GM12878 (cell line): ENCODE data around the gene CTNNA1. TPM values are rescaled to one million over a fixed set of nuclear protein-coding genes. Genes with fewer than 3 reads are reported as not detected.

Experiments
- ATAC-seq: fragments of 200-7000 bp; cut with Tn5 transposase; 3 replicates; pipeline ENCODE4 v1.9.1; 2020; ENCODE audit warnings: mild to moderate bottlenecking, moderate library complexity
- BruUV-seq: library from RNA; stranded (reverse); fragments of 400-500 nt; replicated peaks from 2 replicates; lab custom pipeline; 2021; lab: Mats Ljungman, UMichigan
- CTCF ChIA-PET: fragments of 300-600 bp; sonication (Branson Sonifier 250); formaldehyde crosslinking; extraction: SDS; loops from one replicate; lab custom pipeline; 2021; ENCODE audit warnings: inconsistent platforms; lab: Yijun Ruan, JAX
- POLR2A ChIA-PET: fragments of 350-600 bp; formaldehyde crosslinking; extraction: SDS; loops from one replicate; lab custom pipeline; 2021; ENCODE audit warnings: inconsistent platforms; lab: Charles Lee
- RAD21 ChIA-PET: fragments of 300-600 bp; sonication (Branson Sonifier 250); formaldehyde crosslinking; loops from one replicate; lab custom pipeline; 2023; ENCODE audit warnings: antibody characterized with exemption; ENCODE audit not compliant: unreplicated experiment; lab: Charles Lee
- SMC1A ChIA-PET: fragments of 300-600 bp; sonication (Branson Sonifier 250); formaldehyde crosslinking; loops from one replicate; lab custom pipeline; 2023; ENCODE audit not compliant: unreplicated experiment, uncharacterized antibody; lab: Charles Lee
- DNase-seq: peaks from one replicate; pipeline ENCODE4 v3.0.0-alpha.2; 2011; ENCODE audit warnings: low read depth, low spot score
- FAIRE-seq: peaks from 3 replicates; lab custom pipeline; 2011; peaks lifted over from hg19 to GRCh38; lab: Jason Lieb, UNC
- H2AFZ ChIP-seq: 2 replicates; pipeline ENCODE4 v1.6.0; 2011; ENCODE audit warnings: low read depth, low read length, control low read depth; ENCODE audit not compliant: control insufficient read depth
- H3K27ac ChIP-seq: 2 replicates; pipeline ENCODE4 v1.5.1; 2011; ENCODE audit warnings: control low read depth; ENCODE audit not compliant: control insufficient read depth, insufficient read depth
- H3K27me3 ChIP-seq, 2 experiments: replicated peaks in 1 of 2; 2 replicates each; pipeline versions ENCODE4 v1.6.0 to v1.6.1; 2011; ENCODE audit warnings: low read length in 1 of 2; ENCODE audit not compliant: control insufficient read depth in 2 of 2, insufficient read depth in 2 of 2
- H3K36me3 ChIP-seq, 2 experiments: 2 replicates each; pipeline ENCODE4 v1.5.1; 2011; ENCODE audit warnings: low read length in 1 of 2; ENCODE audit not compliant: control insufficient read depth in 2 of 2, insufficient read depth in 2 of 2
- H3K4me1 ChIP-seq: 2 replicates; pipeline ENCODE4 v1.6.1; 2011; ENCODE audit warnings: mild to moderate bottlenecking, low read length, moderate library complexity, mixed read lengths; ENCODE audit not compliant: control insufficient read depth, insufficient read depth
- H3K4me2 ChIP-seq: 2 replicates; pipeline ENCODE4 v1.6.0; 2011; ENCODE audit warnings: control low read depth; ENCODE audit not compliant: control insufficient read depth, insufficient read depth
- H3K4me3 ChIP-seq: fragments of 200-600 bp; sonication (generic); 2 replicates; pipeline ENCODE4 v1.5.1; 2016
- H3K79me2 ChIP-seq: 2 replicates; pipeline ENCODE4 v1.6.0; 2011; ENCODE audit warnings: low read length; ENCODE audit not compliant: control insufficient read depth, insufficient read depth
- H3K9ac ChIP-seq: 2 replicates; pipeline ENCODE4 v1.8.0; 2011; ENCODE audit warnings: low read length, control low read depth, mixed read lengths; ENCODE audit not compliant: control insufficient read depth, insufficient read depth
- H3K9me3 ChIP-seq: replicated peaks from 3 replicates; pipeline ENCODE4 v1.5.1; 2011; ENCODE audit warnings: mild to moderate bottlenecking, low read length; ENCODE audit not compliant: control insufficient read depth, insufficient read depth
- H4K20me1 ChIP-seq: 2 replicates; pipeline ENCODE4 v1.6.0; 2011; ENCODE audit not compliant: control insufficient read depth, insufficient read depth
- ATF7 ChIP-seq: fragments of 450-650 bp; IDR thresholded peaks from 2 replicates; pipeline ENCODE4 v1.6.1; 2016; ENCODE audit warnings: low read depth, mild to moderate bottlenecking
- BMI1 ChIP-seq: fragments of 450-650 bp; IDR thresholded peaks from 2 replicates; pipeline ENCODE4 v1.6.1; 2016; ENCODE audit warnings: mild to moderate bottlenecking, moderate library complexity, borderline replicate concordance
- CBX3 ChIP-seq: fragments of 200-600 bp; sonication (generic); IDR thresholded peaks from 2 replicates; pipeline ENCODE4 v1.6.1; 2016; ENCODE audit warnings: low read depth, borderline replicate concordance
- CUX1 ChIP-seq: IDR thresholded peaks from 2 replicates; pipeline ENCODE4 v1.6.1; 2012; ENCODE audit warnings: improper control_type of control experiment, low read depth, low read length; ENCODE audit not compliant: insufficient replicate concordance
- EZH2 ChIP-seq: IDR thresholded peaks from 2 replicates; pipeline ENCODE4 v1.6.1; 2012; ENCODE audit warnings: low read depth, mild to moderate bottlenecking, control low read depth, inconsistent platforms, low read length, borderline replicate concordance; ENCODE audit not compliant: control insufficient read depth
- FOS ChIP-seq: IDR thresholded peaks from 3 replicates; pipeline ENCODE4 v1.6.1; 2011; ENCODE audit warnings: borderline replicate concordance; ENCODE audit not compliant: insufficient read length; ENCODE audit errors: extremely low read depth
- JUND ChIP-seq: IDR thresholded peaks from 2 replicates; pipeline ENCODE4 v1.6.1; 2012; ENCODE audit warnings: low read depth, mild to moderate bottlenecking, low read length, improper control_type of control experiment, moderate library complexity
- NFIC ChIP-seq: IDR thresholded peaks from 2 replicates; pipeline ENCODE4 v1.6.1; 2012; ENCODE audit warnings: low read depth, mild to moderate bottlenecking, inconsistent platforms, low read length, moderate library complexity
- WGBS: methylation state at CpG from one replicate; pipeline ENCODE4 v1.1.6; 2016; ENCODE audit warnings: low lambda C conversion rate; ENCODE audit not compliant: insufficient replicate concordance, insufficient coverage; ENCODE audit errors: missing lambda C conversion rate; 5-methylcytosine and 5-hydroxymethylcytosine counted together
- in situ Hi-C: fragments of 300-500 bp; cut with MboI; formaldehyde crosslinking; loops from 9 replicates; pipeline ENCODE4 v1.14.3; 2018; ENCODE audit warnings: mixed read lengths
- intact Hi-C: fragments of 100-400 bp; cut with micrococcal nuclease; formaldehyde crosslinking; loops from one replicate; pipeline ENCODE4 v1.14.2; 2022; ENCODE audit not compliant: unreplicated experiment
- polyA plus RNA-seq, 11 experiments: library from polyadenylated mRNA; depleted of rRNA in 4 of 11; unstranded in 6 of 11; stranded (reverse) in 5 of 11; fragments of >200 nt; fragmentation: Nextera tagmentation in 4 of 11; fragmentation: Illumina TruSeq in 1 of 11; extraction: Ambion mirVana in 4 of 11; extraction: Trizol in 1 of 11; gene quantifications; 1 replicate in 1 of 11; 2 replicates in 10 of 11; pipeline versions ENCODE4 v1.2.1 to v1.2.3, GENCODE V29; 2011 to 2016; ENCODE audit warnings: inconsistent platforms in 2 of 11, missing spikeins in 2 of 11, low read depth in 1 of 11
- total RNA-seq, 4 experiments: library from RNA; depleted of rRNA in 3 of 4; stranded (reverse); fragments of >200 nt in 3 of 4; fragmentation: Illumina TruSeq in 1 of 4; extraction: Trizol in 1 of 4; gene quantifications; 2 replicates each; pipeline versions ENCODE4 v1.2.1 to v1.2.3, GENCODE V29; 2013 to 2021

Gene CTNNA1
- total and polyA plus RNA-seq, 10 of the 15 experiments (the other 5 are each of a cell fraction or from before 2014, with no cell fraction given) = 32.6 to 104 (median 57.7) TPM

DNA sequence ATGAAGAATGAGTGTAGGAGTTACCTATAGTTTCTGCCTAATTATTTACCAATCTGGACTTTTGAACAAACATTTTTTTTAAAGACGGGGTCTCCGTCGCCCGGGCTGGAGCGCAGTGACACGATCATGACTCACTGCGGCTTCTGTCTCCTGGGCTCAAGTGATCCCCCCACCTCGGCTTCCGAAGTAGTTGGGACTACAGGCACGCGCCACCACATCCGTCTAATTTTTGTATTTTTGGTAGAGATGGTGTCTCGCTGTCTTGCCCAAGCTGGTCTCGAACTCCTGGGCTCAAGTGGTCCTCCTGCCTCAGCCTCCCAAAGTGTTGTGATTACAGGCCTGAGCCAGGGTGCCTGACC lies 1.5 kb downstream of the CTNNA1 start:
- RAD21 ChIA-PET = no interaction called here
- in situ Hi-C loops = no loop called here
- Histone ChIP-seq H3K27ac (no peak overlapping the region), H3K4me2 (peak overlapping the region; percentile 61), H3K9me3 (no peaks in the 10 kb centered on the region; the same call in 1 of the 3 replicates), H3K9ac (no peak overlapping the region), H2AFZ (no peak overlapping the region), H3K4me3 (peak overlapping the region; percentile 97), H3K27me3 (no peaks in the 10 kb centered on the region; a peak in 1 of 4 replicates), H3K36me3 (no peaks in the 10 kb centered on the region; a peak in 2 of 4 replicates), H3K4me1 (peaks cover 8% of the 10 kb centered on the region; the same call in 1 of the 2 replicates), H3K79me2 (peaks cover 49% of the 10 kb centered on the region), H4K20me1 (no peaks in the 10 kb centered on the region)
- no peak for DNase-seq
- BruUV-seq = no TSS peak
- POLR2A ChIA-PET = no interaction called here
- 93% methylated on average over 14 of the region's 14 CpGs for WGBS
- no peak for FAIRE-seq
- intact Hi-C loops = no loop called here
- CTCF ChIA-PET = no interaction called here
- no peak for ATAC-seq
- SMC1A ChIA-PET = no interaction called here
- no peak for TF ChIP-seq JUND
- TF ChIP-seq CUX1 = no peak
- no peak for TF ChIP-seq CBX3
- no peak for TF ChIP-seq NFIC
- TF ChIP-seq ATF7 = no peak
- TF ChIP-seq FOS = no peak
- no peak for TF ChIP-seq BMI1
- TF ChIP-seq EZH2 = no peak
